LNCaP clone FGC (cell line): ENCODE results near the gene CCDC24.
A peak's percentile ranks its signal among the peaks of the same experiment; 100 is the strongest.

Experiments
- DNase-seq: peaks from one replicate; pipeline ENCODE4 v3.0.0-alpha.2; 2011; ENCODE audit warnings: low read depth
- H3K4me3 ChIP-seq: 2 replicates; pipeline ENCODE4 v1.5.1; 2011; ENCODE audit warnings: mild to moderate bottlenecking, low read depth, low read length, control low read depth
- TF ChIP-seq, protein P1 (sequence below): IDR thresholded peaks from 2 replicates; pipeline ENCODE4 v1.5.1; 2012; ENCODE audit warnings: mild to moderate bottlenecking; ENCODE audit not compliant: control insufficient read depth, insufficient read depth; ENCODE audit errors: extremely low read depth

CCDC24 gene

DNA sequence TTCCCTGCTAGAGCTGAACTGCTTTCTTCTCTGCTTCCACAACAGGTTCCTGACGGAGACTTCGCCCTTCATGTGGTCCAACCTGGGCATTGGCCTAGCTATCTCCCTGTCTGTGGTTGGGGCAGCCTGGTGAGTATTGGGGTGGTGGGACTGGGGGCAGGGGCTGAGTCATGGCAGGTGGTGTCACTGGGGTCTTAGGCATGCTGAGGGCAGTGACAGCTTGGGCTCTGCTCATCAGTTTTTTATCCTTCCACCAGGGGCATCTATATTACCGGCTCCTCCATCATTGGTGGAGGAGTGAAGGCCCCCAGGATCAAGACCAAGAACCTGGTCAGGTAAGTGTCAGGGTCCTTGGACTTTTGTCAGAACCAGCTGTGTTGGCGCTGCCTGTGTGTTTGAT, 15.4 kb upstream of the CCDC24 start:
- TF ChIP-seq, protein P1, sequence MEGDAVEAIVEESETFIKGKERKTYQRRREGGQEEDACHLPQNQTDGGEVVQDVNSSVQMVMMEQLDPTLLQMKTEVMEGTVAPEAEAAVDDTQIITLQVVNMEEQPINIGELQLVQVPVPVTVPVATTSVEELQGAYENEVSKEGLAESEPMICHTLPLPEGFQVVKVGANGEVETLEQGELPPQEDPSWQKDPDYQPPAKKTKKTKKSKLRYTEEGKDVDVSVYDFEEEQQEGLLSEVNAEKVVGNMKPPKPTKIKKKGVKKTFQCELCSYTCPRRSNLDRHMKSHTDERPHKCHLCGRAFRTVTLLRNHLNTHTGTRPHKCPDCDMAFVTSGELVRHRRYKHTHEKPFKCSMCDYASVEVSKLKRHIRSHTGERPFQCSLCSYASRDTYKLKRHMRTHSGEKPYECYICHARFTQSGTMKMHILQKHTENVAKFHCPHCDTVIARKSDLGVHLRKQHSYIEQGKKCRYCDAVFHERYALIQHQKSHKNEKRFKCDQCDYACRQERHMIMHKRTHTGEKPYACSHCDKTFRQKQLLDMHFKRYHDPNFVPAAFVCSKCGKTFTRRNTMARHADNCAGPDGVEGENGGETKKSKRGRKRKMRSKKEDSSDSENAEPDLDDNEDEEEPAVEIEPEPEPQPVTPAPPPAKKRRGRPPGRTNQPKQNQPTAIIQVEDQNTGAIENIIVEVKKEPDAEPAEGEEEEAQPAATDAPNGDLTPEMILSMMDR: no peak
- peak overlapping the region; percentile 98 for H3K4me3 ChIP-seq
- DNase-seq: no peak

DNA sequence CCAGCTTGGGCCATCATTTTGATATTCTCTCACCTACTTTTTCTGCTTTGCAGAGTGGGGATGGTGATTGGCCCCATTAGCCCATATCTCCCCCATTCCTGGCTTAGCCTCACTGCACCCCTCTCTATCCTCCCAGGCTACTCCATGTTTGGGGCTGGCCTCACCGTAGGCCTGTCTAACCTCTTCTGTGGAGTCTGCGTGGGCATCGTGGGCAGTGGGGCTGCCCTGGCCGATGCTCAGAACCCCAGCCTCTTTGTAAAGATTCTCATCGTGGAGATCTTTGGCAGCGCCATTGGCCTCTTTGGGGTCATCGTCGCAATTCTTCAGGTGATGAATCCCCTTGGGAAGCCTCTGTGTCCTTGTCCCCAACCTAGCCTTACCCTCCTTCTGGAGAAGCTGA, 14.5 kb upstream of the CCDC24 start:
- no peak overlapping the region for H3K4me3 ChIP-seq

DNA sequence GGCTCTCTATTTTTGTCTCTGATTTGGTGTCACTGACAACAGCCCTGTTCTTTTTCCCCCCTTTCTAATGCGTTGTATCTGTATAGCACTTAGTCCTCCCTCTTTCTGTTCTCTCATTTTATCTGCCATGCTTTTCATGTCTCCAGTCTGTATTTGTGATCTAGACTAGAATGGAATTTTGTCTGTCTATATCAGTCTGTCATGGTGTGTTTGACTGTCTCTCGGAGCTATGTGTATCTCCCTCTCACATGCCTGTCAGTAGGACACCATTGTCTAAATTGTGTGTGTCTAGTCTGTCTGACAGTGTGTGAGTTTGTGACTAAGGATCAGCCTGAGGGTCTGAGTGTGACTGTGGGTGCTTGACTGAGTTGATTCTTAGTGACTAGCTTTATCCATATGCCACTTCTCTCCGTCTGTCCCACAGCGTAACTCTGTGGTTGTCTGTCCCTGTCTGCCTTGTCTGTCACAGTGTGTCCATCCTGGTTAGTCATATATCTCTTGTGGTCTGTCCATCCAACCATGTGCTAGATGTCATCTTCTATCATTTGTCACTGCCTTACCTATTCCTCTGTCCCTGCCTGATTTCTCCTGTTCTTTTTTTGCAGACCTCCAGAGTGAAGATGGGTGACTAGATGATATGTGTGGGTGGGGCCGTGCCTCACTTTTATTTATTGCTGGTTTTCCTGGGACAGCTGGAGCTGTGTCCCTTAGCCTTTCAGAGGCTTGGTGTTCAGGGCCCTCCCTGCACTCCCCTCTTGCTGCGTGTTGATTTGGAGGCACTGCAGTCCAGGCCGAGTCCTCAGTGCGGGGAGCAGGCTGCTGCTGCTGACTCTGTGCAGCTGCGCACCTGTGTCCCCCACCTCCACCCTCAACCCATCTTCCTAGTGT, 13.8 kb upstream of the CCDC24 start:
- no peak for DNase-seq
- H3K4me3 ChIP-seq: no peak overlapping the region
- TF ChIP-seq, protein P1: no peak

More for the DNA sequence above, 14.5 kb upstream of the CCDC24 start:
- no peak for DNase-seq
- TF ChIP-seq, protein P1: no peak

DNA sequence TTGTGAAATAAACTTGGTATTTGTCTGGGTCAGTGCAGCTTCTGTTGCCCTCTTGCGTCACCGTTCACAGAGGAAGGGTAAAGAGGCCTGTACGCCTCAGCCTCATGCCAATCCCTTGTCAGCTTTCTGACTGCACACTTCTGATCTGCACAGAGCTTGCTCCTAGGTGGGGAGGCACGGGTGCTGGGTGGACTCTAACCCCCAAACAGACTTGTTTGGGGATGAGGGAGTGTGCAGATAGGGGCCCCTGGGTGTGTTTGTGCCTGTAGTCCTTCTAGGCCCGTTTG, 13.2 kb upstream of the CCDC24 start:
- TF ChIP-seq, protein P1: no peak
- peak overlapping the region; percentile 65 for H3K4me3 ChIP-seq
- DNase-seq: no peak

DNA sequence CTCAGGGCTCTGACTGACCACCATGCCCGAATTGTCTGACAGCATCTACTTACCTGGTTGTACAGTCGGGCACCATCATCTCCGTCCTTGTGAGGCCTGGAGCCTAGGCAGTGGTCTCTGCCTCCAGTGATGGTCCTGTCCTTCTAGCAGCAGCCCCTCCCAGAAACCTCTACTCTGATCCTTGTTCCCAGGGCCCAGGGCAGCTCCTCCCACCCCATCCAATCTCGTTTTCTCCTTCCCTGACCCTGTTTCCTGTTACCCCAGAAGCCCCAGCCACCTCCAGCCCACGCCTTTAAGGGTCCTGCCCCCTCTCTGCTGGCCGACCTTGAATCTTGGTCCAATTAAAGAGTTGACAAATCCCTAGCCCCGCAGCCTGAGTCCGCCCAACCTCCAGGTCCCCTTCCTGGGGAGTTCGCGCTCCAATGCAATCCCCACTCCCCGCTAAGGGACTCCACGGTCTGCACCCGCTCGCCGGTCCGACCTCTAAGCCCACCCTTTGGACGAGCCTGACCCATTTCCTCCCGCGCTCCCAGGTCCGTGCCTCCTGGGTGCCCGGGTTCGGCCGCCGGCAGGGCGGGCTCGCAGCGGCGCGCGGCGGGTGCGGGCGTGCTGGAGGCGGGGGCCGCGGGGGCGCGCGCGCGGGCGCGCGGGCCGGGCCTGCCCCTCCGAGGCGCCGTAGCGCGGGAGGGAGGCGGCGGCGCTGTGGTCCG, 12.7 kb upstream of the CCDC24 start, which contains the start of gene B4GALT2:
Gene B4GALT2 (plus strand): TSS at position 660 of the 710 bp plus-strand sequence. CDS start 1,951 bp downstream, outside the sequence.
- peak within 1 kb of the TSS; percentile 65 for H3K4me3 ChIP-seq
- TF ChIP-seq, protein P1: no peak
- no peak for DNase-seq

DNA sequence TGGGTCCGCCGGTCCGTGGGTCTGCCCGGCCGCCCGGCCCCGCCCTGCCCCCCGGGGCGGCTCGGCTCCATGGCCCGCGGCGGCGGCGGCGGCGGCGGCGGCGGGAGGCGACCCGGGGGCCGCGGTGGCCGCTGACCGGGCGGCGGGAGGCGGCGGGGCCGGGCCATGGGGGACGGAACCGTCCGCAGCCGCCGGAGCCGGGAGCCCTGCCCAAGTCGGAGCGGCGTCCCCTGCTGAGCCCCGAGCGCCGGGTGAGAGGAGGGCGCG, 12.2 kb upstream of the CCDC24 start:
- TF ChIP-seq, protein P1: no peak
- DNase-seq: no peak
- H3K4me3 ChIP-seq: peak overlapping the region; percentile 53
